ENCODE data around the gene BORCS5. TPM values are rescaled to one million over a fixed set of nuclear protein-coding genes. Genes with fewer than 3 reads are reported as not detected.
"Not testable (repeated sequence)": the region's sequence is repeated elsewhere in the genome, so short reads cannot be mapped to it uniquely, and the experiment has no call there.

BORCS5 gene
- total and polyA plus RNA-seq, 2 of the 8 experiments (the other 6 are each of a cell fraction or from before 2014, with no cell fraction given), result 8.3 to 17.4 TPM

- H2BK15ac ChIP-seq (ENCODE audit: low read length); H3K23me2 ChIP-seq (ENCODE audit: low read depth, low read length); H3K4ac ChIP-seq (replicated peaks; ENCODE audit: insufficient read length, low read depth, low read length); H3K27me3 ChIP-seq (replicated peaks in 1 of 4; ENCODE audit: control insufficient read depth in 3 of 4, extremely low read depth in 1 of 4, insufficient read depth in 3 of 4, low read length in 3 of 4); H4K20me1 ChIP-seq (replicated peaks in 1 of 2; ENCODE audit: control insufficient read depth in 1 of 2, insufficient read depth in 2 of 2, low read length in 2 of 2); H2AFZ ChIP-seq (ENCODE audit: low read length); H3K14ac ChIP-seq (ENCODE audit: insufficient read length); H3K9me3 ChIP-seq (ENCODE audit: insufficient read depth in 2 of 2, low read depth in 1 of 2, low read length in 1 of 2); DNase-seq (ENCODE audit: low read depth in 1 of 2, low spot score in 2 of 2); FAIRE-seq; H3K18ac ChIP-seq (ENCODE audit: extremely low read depth, low read length); H3K9ac ChIP-seq (replicated peaks in 1 of 4; ENCODE audit: extremely low read depth in 1 of 4, low read depth in 3 of 4, low read length in 3 of 4); H2BK120ac ChIP-seq (replicated peaks; ENCODE audit: low read depth, low read length); H3K36me3 ChIP-seq (ENCODE audit: control insufficient read depth in 2 of 4, insufficient read depth in 4 of 4, low read length in 3 of 4); H2AK5ac ChIP-seq (ENCODE audit: low read depth, low read length); H3K4me1 ChIP-seq (replicated peaks in 1 of 4; ENCODE audit: control insufficient read depth in 3 of 4, insufficient read depth in 4 of 4, low read length in 3 of 4); H3K27ac ChIP-seq (ENCODE audit: low read depth, low read length); H3K79me1 ChIP-seq (ENCODE audit: low read depth, low read length); H3K4me2 ChIP-seq (ENCODE audit: insufficient read depth in 1 of 2, low read depth in 2 of 2, low read length in 2 of 2); H3K23ac ChIP-seq (ENCODE audit: insufficient read length); H2BK12ac ChIP-seq (ENCODE audit: low read depth, low read length); H2BK5ac ChIP-seq (ENCODE audit: low read depth, low read length); H3K56ac ChIP-seq (replicated peaks; ENCODE audit: insufficient read length, low read depth, low read length); H4K91ac ChIP-seq (replicated peaks; ENCODE audit: insufficient read length, low read length); H4K8ac ChIP-seq (ENCODE audit: extremely low read depth, insufficient read depth, low read length); H4K5ac ChIP-seq (ENCODE audit: insufficient read length, low read depth, low read length); H3K79me2 ChIP-seq (ENCODE audit: control insufficient read depth in 1 of 2, insufficient read depth in 2 of 2, low read length in 2 of 2); H3K4me3 ChIP-seq (ENCODE audit: extremely low read depth in 1 of 4, insufficient read depth in 2 of 4, low read depth in 3 of 4, low read length in 4 of 4); H2BK20ac ChIP-seq (ENCODE audit: low read length): not testable (repeated sequence)
- POLR2A ChIA-PET (ENCODE audit: partially characterized antibody), result interaction anchor here (1.3 kb wide), 1 partner anchor 44 kb away, joined by 4 read pairs; the partner anchor contains the start of gene LRP6
- 87% methylated on average over 10 of the region's 10 CpGs; no CpG with 5 or more reads in 1 of the 2 experiments for WGBS, 2 experiments (ENCODE audit: extremely low coverage in 1 of 2, insufficient coverage in 1 of 2, insufficient read length in 1 of 2, insufficient replicate concordance in 2 of 2, low coverage in 1 of 2, low lambda C conversion rate in 2 of 2, missing lambda C conversion rate in 1 of 2)
- CTCF ChIA-PET (ENCODE audit: partially characterized antibody), result interaction anchor here (1.3 kb wide), 1 partner anchor 9 kb away, joined by 3 read pairs; no protein-coding TSS in a partner anchor
Observed at GRCh38 chr12:12310695-12311094, 46.2 kb upstream of the BORCS5 start.
